ENCODE data around the gene NPEPL1.

NPEPL1 gene

DNA sequence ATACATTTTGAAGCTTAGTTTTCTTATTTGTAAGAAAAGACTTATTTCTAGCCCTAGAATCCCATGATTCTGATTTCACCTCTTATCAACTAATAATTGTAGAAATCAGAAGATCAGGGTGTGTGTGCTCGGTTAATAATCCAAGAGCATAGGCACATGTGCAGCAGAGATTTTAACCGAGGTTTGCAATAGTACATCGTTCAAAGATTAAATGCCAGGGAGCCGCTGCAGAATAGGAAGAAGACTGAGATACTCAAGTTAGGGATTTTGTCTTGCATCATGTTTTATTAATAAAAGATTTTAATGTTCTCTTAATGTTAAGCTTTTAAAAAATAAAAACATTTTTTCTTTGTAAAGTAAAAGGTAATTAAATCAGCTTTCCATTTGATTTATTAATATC is 34.6 kb upstream of the NPEPL1 start:
- no peak for DNase-seq

DNA sequence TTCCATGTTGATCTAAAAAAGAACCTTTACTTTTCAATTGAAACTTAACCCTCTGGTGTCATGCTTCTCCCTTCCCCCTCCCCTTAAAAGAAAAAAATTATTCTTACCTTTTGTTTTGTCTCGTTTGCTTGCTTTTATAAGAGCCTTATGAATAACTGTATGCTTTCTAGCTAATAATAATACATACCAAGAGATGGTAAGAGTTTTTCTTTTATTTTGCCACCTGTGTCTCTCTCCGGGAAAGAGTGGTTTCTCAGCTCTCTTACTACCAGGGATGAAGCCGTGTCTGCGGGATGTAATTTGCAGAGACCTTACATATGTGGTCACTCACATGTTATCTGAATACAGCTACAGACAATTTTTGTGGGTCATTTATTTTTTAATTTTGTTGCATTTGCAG is 33.8 kb upstream of the NPEPL1 start:
- no peak for DNase-seq

- no peak for DNase-seq
Measured at GRCh38 chr20:58659841-58660240, 32.8 kb upstream of the NPEPL1 start.

GRCh38 chr20:58660855-58661597 is 31.6 kb upstream of the NPEPL1 start:
- DNase-seq: peak; percentile 59

- DNase-seq: no peak
Measured at GRCh38 chr20:58661598-58662473, 30.8 kb upstream of the NPEPL1 start.

- no peak for DNase-seq
Measured at GRCh38 chr20:58664331-58664730, 28.3 kb upstream of the NPEPL1 start.

DNA sequence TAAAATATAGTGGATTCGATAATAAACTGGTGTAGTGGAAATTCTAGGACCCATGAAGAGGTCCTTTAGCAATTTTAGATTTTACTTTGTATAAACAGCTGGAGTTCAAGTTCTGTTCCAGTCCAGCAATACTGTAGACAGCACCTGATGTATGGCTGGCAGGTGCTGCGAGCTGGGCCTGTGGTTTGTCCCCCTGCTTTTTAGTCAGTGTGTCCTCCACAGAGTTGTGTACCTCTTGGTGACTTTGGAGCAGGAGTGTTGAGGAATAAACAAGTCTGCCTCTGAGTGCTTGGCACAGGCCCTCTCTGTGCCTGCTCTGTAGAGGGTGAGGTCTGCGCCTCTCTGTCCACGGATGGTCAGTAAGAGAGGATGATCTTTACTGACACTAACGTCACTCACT is 27.7 kb upstream of the NPEPL1 start:
- no peak for DNase-seq

- DNase-seq: no peak
Measured at GRCh38 chr20:58665606-58666005, 27.0 kb upstream of the NPEPL1 start.

DNA sequence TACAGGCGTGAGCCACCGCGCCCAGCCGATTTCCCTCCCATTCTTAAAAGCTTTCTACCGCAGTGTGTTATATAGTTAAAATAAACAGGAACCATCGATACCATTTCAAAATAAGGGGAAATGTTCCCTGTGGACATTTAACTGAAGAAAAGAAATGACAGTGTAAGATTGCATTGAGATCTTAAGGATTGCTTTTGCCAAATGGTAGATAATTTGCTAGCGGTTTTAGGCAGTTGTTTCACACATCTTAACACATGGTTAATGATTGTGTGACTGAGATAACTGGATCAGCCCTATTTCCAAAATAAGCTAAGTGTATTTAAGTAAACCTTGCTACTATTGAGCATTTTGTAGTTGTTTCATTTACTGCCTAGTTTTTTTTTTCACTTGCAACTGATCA is 25.9 kb upstream of the NPEPL1 start:
- DNase-seq: no peak

GRCh38 chr20:58667975-58668374 is 24.6 kb upstream of the NPEPL1 start:
- DNase-seq: no peak

DNA sequence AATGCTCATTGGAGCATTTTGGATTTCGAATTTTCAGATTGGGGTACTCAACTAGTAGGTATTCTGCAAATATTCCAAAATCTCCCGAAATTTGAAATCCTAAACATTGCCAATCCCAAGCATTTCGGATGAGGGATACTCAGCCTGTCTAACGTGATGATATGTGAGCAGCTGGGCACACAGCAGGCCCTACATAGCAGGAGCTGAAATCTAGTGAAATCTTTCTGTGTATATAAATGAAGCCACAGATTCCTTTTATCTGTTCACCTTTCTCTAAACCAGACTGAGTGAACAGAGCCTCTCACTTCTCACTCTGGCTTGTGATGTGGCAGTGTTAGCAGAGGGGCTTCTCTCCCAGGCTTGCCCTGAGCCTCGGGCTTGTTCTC is 23.7 kb upstream of the NPEPL1 start:
- no peak for DNase-seq

DNA sequence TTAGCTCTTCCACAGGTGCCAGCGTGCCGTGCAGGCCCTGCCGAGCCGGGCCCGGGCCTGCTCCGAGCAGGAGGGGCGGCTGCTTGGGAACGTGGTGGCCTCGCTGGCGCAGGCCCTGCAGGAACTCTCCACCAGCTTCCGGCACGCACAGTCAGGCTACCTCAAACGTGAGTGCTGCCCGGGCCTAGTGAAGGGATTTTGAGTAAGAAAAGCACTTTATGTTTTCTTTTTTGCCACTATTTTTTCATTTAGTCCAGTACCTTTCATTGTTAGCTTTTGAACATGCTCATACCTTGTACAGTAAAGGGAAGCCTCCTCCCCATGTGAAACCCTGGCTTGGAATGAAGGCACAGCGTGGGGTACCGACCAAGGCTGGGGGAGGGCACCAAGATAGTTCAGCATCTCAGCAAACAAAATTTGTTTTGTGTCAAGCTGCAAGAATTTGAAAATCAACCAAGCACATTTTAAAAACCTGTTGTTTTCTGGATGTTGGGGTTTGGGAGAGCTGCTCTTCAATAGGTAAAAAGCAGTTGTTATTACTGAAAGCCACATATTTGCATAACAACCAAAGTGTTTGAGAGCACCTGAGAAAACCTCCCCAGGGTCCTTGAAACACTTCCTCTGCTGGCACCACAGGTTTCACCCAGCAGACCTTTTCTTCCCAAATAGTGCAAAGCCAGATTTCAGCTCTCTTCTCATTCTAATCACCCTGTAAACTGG is 23.2 kb upstream of the NPEPL1 start:
- DNase-seq: no peak

DNA sequence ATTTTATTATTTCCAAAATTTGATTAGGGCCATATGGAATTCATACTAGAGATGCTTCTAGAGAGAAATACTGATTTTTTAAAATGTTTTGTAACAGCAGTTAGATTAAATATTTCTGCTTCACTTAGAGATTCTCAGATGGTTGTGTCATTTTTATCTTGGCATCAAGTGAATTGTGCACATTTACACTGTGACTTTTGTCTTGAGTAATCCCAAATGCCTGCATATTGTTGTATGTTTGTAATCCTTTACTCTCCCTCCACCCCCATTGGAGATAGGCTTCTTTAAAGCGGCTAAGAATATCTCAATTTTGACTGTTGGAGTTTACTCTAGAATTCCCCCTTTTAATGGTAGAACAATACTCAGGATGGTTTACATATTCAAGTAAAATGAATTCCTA is 22.5 kb upstream of the NPEPL1 start:
- no peak for DNase-seq

- no peak for DNase-seq
Measured at GRCh38 chr20:58670659-58671058, 21.9 kb upstream of the NPEPL1 start.

DNA sequence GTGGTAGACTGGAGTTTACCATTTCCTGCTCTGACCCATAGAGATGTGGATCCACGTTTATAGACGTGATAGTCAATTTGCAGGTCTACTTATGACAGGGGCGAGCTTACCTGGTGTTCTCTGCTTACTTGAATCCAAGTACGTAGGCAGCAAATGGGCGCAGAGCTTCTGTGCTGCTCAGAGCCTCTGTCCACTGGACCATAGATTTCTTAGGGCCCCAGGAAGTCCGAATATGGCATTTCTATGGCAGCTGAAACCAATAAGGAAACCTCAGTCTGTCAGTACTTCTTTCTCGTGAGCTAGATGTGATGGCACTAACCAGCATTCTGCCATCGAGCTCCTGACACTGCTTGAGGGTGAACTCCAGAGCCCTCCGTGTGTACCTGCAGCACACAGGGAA is 19.5 kb upstream of the NPEPL1 start:
- DNase-seq: no peak

GRCh38 chr20:58675146-58675584 is 17.4 kb upstream of the NPEPL1 start:
- DNase-seq: no peak

DNA sequence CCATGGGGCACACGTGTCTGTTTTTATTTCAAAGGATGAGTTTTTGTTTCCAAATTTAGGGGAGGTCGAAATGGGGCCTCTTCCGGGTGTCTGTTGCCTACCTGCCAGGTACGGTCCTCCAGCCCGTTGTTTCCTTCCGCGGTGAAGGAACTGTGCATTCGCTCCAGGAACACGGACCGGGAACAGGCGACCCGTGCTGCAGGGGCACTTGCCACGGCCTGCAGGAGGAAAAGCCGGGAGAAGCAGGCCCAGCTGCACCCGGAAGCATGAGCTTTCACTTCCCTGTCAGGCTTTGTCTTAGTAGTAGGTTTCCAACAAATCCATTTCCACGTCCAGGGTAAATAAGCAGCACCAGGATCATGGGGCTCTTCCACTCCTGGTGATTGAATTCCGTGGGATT is 17.0 kb upstream of the NPEPL1 start:
- no peak for DNase-seq

GRCh38 chr20:58676161-58676560 is 16.4 kb upstream of the NPEPL1 start:
- DNase-seq: no peak

DNA sequence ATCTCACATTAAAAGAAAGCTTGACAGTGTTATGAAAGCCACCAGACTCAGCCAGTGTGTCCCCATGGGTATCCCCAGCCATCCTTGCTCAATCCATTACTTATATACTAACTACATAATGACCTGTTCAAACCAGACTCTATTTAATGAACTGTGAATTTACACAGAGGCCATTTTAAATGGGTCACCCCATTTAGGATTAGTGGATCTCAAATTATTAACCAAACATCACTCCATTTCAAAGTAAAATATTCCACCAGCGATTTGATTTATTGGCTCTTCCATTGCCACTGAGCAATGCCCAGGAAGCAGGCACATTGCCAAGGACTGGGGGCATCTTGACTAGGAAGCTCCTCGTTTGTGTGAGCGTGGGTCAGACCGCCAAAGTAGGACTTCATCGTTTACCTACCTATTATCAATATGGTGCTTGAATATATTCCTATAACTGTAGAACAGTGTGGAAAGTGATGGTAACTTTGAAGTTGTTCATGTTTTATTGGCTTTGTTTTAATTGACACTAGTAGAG is 15.5 kb upstream of the NPEPL1 start:
- DNase-seq: no peak

DNA sequence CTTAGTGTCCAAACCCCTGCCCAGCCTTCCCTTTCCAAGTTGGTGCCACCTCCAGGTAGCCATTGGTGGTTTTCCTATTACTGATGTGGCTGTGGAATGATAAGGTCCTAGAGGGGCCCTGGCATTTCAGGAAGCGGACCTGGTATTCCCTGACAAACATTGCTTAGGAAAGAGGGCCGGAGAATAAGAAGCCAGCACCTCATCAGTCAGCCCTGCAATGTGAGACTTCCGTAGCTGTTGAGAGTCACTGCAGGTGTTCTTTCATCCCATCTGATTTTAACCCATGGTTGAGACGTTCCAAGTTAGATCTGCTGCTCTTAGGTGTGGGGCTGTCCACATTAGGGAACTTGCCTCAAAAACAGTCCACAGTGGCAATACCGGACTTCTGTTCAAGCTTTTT is 14.8 kb upstream of the NPEPL1 start:
- no peak for DNase-seq

DNA sequence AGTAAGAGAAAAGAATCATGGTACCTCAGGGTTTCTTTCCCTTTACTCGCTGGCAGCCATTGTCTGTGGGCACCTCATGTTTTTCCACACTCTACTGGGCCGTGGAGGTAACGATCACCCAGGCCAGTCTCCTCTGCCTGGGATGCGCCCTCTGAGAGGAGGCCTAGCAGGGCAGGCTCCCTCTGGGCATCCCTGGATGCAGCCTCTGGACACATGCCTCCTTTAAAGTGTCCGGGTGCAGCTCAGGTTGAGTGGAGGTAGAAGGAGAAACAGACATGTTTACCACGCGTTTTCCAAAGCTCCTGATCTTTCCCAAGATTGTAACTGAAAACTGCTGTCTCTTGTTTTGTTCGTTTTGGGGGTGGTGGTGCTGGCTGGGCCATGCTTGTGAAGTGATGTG is 13.8 kb upstream of the NPEPL1 start:
- no peak for DNase-seq

DNA sequence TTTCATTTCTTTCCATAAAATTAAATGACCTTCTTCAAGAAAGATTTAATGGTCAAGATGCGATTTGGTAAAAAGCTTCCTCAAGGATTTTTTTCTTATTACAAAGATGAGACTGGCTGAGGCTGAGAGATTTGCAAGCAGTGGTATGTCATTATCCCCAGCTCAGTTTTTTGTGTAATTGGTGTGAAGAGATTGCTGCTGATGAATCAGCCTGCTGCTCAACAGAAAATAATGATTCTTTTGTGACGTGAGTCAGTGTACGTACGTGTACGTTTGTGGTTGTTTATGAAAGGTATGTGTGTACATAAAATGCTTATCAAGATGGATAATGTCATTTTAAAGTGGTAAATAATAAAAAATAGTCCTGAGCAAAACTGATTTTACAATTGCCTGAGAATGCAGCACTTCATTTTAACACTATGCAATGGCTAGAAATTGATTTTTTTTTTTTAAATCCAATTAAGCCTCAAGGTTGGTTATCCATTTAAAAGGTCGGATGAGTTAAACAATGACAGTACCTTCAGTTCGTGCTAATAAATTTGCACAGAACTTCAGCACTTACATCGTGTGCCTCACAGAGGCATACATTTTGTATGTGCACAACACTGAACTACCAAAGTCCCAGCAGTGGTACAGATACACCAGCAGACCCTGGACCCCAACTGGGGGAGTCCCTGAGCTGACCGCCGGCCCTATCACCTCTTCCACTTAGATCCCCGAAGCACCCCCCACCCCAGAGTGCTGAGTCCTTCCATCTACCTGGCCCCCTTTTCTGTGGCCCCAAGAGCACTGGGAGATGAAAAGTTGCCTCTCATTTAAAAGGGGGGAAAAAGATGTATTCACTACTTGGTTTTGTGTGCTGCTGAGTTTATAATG is 9.7 kb upstream of the NPEPL1 start:
- no peak for DNase-seq

All from effector CD4-positive, alpha-beta T cell (primary cell).